Measurements from ENCODE around the gene CBFA2T3. TPM values are rescaled to one million over a fixed set of nuclear protein-coding genes. Genes with fewer than 3 reads are reported as not detected.
A peak's percentile ranks its signal among the peaks of the same experiment; 100 is the strongest.
"Not testable (repeated sequence)": the region's sequence is repeated elsewhere in the genome, so short reads cannot be mapped to it uniquely, and the experiment has no call there.

Gene CBFA2T3
- total RNA-seq, 8 experiments from 2014 or later: 0.41 to 3.4 (median 1.2) TPM

GRCh38 chr16:89018282-89019158 lies 41.5 kb upstream of the CBFA2T3 start:
- peaks cover 0 to 9% of the 10 kb centered on the region in 2 donors for H3K4me1 ChIP-seq (replicated peaks in 1 of 2)
- 0 to 82% (median 37%) methylated on average over 2 to 4 of the region's 20 CpGs; no CpG with 5 or more reads in 5 of the 10 experiments for WGBS, 10 experiments
- peak; percentile 19 to 97 (median 88) for ATAC-seq (replicated peaks in 6 of 8)
- H3K4me3 ChIP-seq: no peak overlapping the region
- in situ Hi-C loops (cut with MboI; ENCODE audit: low pct_unique_long_range_greater_than_20kb in 2 of 9, low sequenced_read_pairs in 9 of 9, unreplicated experiment in 9 of 9): no loop called here
- no peak overlapping the region for H3K27ac ChIP-seq

GRCh38 chr16:89017543-89018281 lies 40.7 kb upstream of the CBFA2T3 start:
- 8 to 100% (median 49%) methylated on average over 1 to 8 of the region's 25 CpGs; no CpG with 5 or more reads in 4 of the 10 experiments for WGBS, 10 experiments
- peaks cover 0 to 9% of the 10 kb centered on the region in 2 donors for H3K4me1 ChIP-seq (replicated peaks in 1 of 2)
- peak in 4 of 8 experiments; percentile 2 to 39 (median 12) for ATAC-seq (replicated peaks in 6 of 8)
- in situ Hi-C loops (cut with MboI; ENCODE audit: low pct_unique_long_range_greater_than_20kb in 2 of 9, low sequenced_read_pairs in 9 of 9, unreplicated experiment in 9 of 9): no loop called here
- no peak overlapping the region for H3K27ac ChIP-seq
- no peak overlapping the region for H3K4me3 ChIP-seq

- H3K4me1 ChIP-seq (replicated peaks in 1 of 2); in situ Hi-C loops (cut with MboI; ENCODE audit: low pct_unique_long_range_greater_than_20kb in 2 of 9, low sequenced_read_pairs in 9 of 9, unreplicated experiment in 9 of 9); ATAC-seq (replicated peaks in 6 of 8); H3K4me3 ChIP-seq; H3K27ac ChIP-seq: not testable (repeated sequence)
- 70 to 100% (median 83%) methylated on average over 1 to 5 of the region's 10 CpGs; no CpG with 5 or more reads in 5 of the 10 experiments for WGBS, 10 experiments
Measured at GRCh38 chr16:89016561-89016960, 39.6 kb upstream of the CBFA2T3 start.

- Histone ChIP-seq H3K27ac (no peak overlapping the region), H3K4me3 (no peak overlapping the region), H3K4me1 (replicated peaks in 1 of 2) (peaks cover 0 to 9% of the 10 kb centered on the region in 2 donors)
- WGBS, 10 experiments: 60% methylated on average over 2 of the region's 20 CpGs; no CpG with 5 or more reads in 9 of the 10 experiments
- in situ Hi-C loops (cut with MboI; ENCODE audit: low pct_unique_long_range_greater_than_20kb in 2 of 9, low sequenced_read_pairs in 9 of 9, unreplicated experiment in 9 of 9): no loop called here
- ATAC-seq (replicated peaks in 6 of 8): no peak
Measured at GRCh38 chr16:89015271-89015859, 38.4 kb upstream of the CBFA2T3 start.

GRCh38 chr16:89014403-89015230 lies 37.6 kb upstream of the CBFA2T3 start:
- 65 to 100% methylated on average over 1 to 9 of the region's 19 CpGs; no CpG with 5 or more reads in 8 of the 10 experiments for WGBS, 10 experiments
- ATAC-seq (replicated peaks in 6 of 8): no peak
- in situ Hi-C loops (cut with MboI; ENCODE audit: low pct_unique_long_range_greater_than_20kb in 2 of 9, low sequenced_read_pairs in 9 of 9, unreplicated experiment in 9 of 9): no loop called here
- no peak overlapping the region for H3K4me3 ChIP-seq
- H3K27ac ChIP-seq: no peak overlapping the region
- peaks cover 0 to 9% of the 10 kb centered on the region in 2 donors for H3K4me1 ChIP-seq (replicated peaks in 1 of 2)

GRCh38 chr16:89013692-89014402 lies 36.8 kb upstream of the CBFA2T3 start:
- WGBS, 10 experiments: 60 to 78% methylated on average over 4 to 9 of the region's 25 CpGs; no CpG with 5 or more reads in 8 of the 10 experiments
- ATAC-seq (replicated peaks in 6 of 8): no peak

GRCh38 chr16:89013111-89013510 lies 36.1 kb upstream of the CBFA2T3 start:
- WGBS, 10 experiments: 0 to 60% (median 45%) methylated on average over 1 to 2 of the region's 6 CpGs; no CpG with 5 or more reads in 6 of the 10 experiments
- Histone ChIP-seq H3K4me3 (no peak overlapping the region), H3K4me1 (replicated peaks in 1 of 2) (peaks cover 0 to 5% of the 10 kb centered on the region in 2 donors), H3K27ac (no peak overlapping the region)
- in situ Hi-C loops (cut with MboI; ENCODE audit: low pct_unique_long_range_greater_than_20kb in 2 of 9, low sequenced_read_pairs in 9 of 9, unreplicated experiment in 9 of 9): no loop called here
- no peak for ATAC-seq (replicated peaks in 6 of 8)

More at GRCh38 chr16:89013692-89014402, 36.8 kb upstream of the CBFA2T3 start:
- in situ Hi-C loops (cut with MboI; ENCODE audit: low pct_unique_long_range_greater_than_20kb in 2 of 9, low sequenced_read_pairs in 9 of 9, unreplicated experiment in 9 of 9): no loop called here
- H3K27ac ChIP-seq: no peak overlapping the region
- H3K4me3 ChIP-seq: no peak overlapping the region
- peaks cover 0 to 9% of the 10 kb centered on the region in 2 donors for H3K4me1 ChIP-seq (replicated peaks in 1 of 2)

GRCh38 chr16:89012622-89012995 lies 35.6 kb upstream of the CBFA2T3 start:
- no peak for ATAC-seq (replicated peaks in 6 of 8)
- Histone ChIP-seq H3K4me3 (no peak overlapping the region), H3K27ac (no peak overlapping the region), H3K4me1 (replicated peaks in 1 of 2) (peaks cover 0 to under 1% of the 10 kb centered on the region in 2 donors)
- 0 to 70% (median 20%) methylated on average over 1 to 2 of the region's 2 CpGs; no CpG with 5 or more reads in 5 of the 10 experiments for WGBS, 10 experiments
- in situ Hi-C loops (cut with MboI; ENCODE audit: low pct_unique_long_range_greater_than_20kb in 2 of 9, low sequenced_read_pairs in 9 of 9, unreplicated experiment in 9 of 9): no loop called here

GRCh38 chr16:89011909-89012621 lies 35.1 kb upstream of the CBFA2T3 start:
- H3K4me3 ChIP-seq: no peak overlapping the region
- H3K27ac ChIP-seq: no peak overlapping the region
- in situ Hi-C loops (cut with MboI; ENCODE audit: low pct_unique_long_range_greater_than_20kb in 2 of 9, low sequenced_read_pairs in 9 of 9, unreplicated experiment in 9 of 9): no loop called here
- H3K4me1 ChIP-seq (replicated peaks in 1 of 2): no peaks in the 10 kb centered on the region
- no peak for ATAC-seq (replicated peaks in 6 of 8)
- WGBS, 10 experiments: no CpG with 5 or more reads among the region's 4 CpGs

GRCh38 chr16:89010210-89010925 lies 33.4 kb upstream of the CBFA2T3 start:
- no peak overlapping the region for H3K27ac ChIP-seq
- in situ Hi-C loops (cut with MboI; ENCODE audit: low pct_unique_long_range_greater_than_20kb in 2 of 9, low sequenced_read_pairs in 9 of 9, unreplicated experiment in 9 of 9): no loop called here
- H3K4me1 ChIP-seq (replicated peaks in 1 of 2): no peaks in the 10 kb centered on the region
- ATAC-seq (replicated peaks in 6 of 8): no peak
- no peak overlapping the region for H3K4me3 ChIP-seq
- 49 to 60% (median 53%) methylated on average over 1 to 5 of the region's 14 CpGs; no CpG with 5 or more reads in 6 of the 10 experiments for WGBS, 10 experiments

Data from motor neuron (in vitro differentiated cells).